ENCODE results near the gene ALDOB.

The ALDOB gene

GRCh38 chr9:101435601-101436079 lies at the start of gene ALDOB:
ALDOB (minus strand) TSS chr9:101435774; CDS start chr9:101430887, 4,887 bp downstream.
- DNase-seq (ENCODE audit: extremely low read depth in 1 of 2, low read depth in 1 of 2), result no peak

GRCh38 chr9:101484046-101484445 lies 48.5 kb upstream of the ALDOB start:
- no peak for DNase-seq (ENCODE audit: extremely low read depth in 1 of 2, low read depth in 1 of 2)

- DNase-seq (ENCODE audit: extremely low read depth in 1 of 2, low read depth in 1 of 2), result no peak
These were observed 45.7 kb upstream of the ALDOB start for GRCh38 chr9:101481261-101481660.

DNA sequence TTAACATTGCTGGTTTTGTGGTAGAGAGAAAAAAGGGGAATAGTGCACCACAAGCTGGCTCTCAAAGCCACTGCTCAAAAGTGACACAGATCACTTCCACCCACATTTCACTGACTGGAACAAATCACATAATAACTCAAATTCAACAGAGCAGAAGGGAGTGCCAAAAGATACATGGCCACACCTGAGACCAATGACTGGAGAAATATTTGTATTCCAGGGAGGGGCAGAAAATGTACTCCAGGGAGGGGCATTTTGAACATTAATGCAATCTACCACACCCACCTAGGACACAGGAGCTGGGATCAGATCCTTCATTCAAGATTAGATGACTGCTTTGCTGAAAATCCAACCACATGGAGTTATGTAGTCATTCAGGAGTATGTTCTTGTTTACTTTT lies 44.8 kb upstream of the ALDOB start:
- DNase-seq (ENCODE audit: extremely low read depth in 1 of 2, low read depth in 1 of 2), result no peak

- no peak for DNase-seq (ENCODE audit: extremely low read depth in 1 of 2, low read depth in 1 of 2)
These were observed 43.9 kb upstream of the ALDOB start for GRCh38 chr9:101479338-101480030.

DNA sequence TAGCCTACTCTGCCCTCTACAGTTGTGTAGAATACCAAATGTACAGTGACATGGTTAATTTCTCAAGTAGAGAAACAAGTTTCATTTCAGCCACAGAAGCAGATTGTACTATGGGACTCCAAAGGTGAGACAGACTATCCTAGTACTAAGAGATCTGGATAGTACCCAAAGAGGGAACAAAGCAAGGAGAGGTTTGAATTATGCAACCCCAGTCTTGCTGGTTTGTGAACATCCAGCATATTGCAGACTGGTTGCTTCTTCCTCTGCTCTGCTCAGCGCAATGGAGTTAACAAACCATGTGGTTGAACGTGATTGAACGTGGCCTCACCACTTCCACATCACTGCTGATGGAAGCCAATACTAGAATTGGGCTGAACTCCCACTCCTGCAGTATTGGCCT lies 43.3 kb upstream of the ALDOB start:
- DNase-seq (ENCODE audit: extremely low read depth in 1 of 2, low read depth in 1 of 2), result no peak

- DNase-seq (ENCODE audit: extremely low read depth in 1 of 2, low read depth in 1 of 2), result no peak
These were observed 42.9 kb upstream of the ALDOB start for GRCh38 chr9:101478444-101478843.

- no peak for DNase-seq (ENCODE audit: extremely low read depth in 1 of 2, low read depth in 1 of 2)
These were observed 42.2 kb upstream of the ALDOB start for GRCh38 chr9:101477736-101478135.

GRCh38 chr9:101477214-101477613 lies 41.6 kb upstream of the ALDOB start:
- no peak for DNase-seq (ENCODE audit: extremely low read depth in 1 of 2, low read depth in 1 of 2)

GRCh38 chr9:101476576-101477208 lies 41.1 kb upstream of the ALDOB start:
- DNase-seq (ENCODE audit: extremely low read depth in 1 of 2, low read depth in 1 of 2), result no peak

- no peak for DNase-seq (ENCODE audit: extremely low read depth in 1 of 2, low read depth in 1 of 2)
These were observed 37.3 kb upstream of the ALDOB start for GRCh38 chr9:101472891-101473290.

DNA sequence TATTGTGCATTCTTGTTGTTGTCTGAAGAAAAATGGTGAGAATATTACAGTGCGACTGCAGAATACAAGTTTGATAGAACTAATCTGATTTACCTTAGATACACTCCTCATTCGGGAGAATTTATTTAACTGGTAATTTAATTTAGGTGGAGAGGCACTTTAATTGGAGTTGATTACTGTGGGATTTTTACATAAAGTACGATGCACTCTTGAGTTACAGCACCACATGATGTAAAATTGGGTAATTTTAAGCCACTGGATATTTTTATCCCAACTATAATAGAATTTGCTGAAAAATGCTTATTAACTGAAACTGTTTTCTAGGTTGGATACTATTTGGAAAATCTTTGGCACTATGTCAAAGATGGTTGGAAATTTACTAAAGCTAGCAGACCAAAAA lies 35.4 kb upstream of the ALDOB start:
- no peak for DNase-seq (ENCODE audit: extremely low read depth in 1 of 2, low read depth in 1 of 2)

DNA sequence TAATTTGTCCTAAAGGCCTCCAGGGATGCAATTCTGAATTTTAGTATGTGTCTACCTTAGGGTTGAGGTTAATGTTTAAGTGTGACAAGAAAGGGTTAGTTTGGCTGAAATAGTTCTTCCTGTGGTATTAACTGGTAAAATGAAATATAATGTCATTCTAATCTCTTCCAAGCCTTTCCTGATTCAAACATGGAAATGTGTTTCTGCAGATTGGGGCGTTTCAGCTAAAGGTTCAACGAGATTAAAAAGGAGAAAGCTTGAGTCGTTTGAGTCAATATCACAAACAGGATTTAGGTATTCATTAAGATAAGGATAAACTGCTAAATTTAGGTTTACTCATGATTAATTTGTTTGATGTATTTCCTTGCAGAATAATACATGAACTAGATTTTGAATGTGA lies 34.4 kb upstream of the ALDOB start:
- DNase-seq (ENCODE audit: extremely low read depth in 1 of 2, low read depth in 1 of 2), result no peak

DNA sequence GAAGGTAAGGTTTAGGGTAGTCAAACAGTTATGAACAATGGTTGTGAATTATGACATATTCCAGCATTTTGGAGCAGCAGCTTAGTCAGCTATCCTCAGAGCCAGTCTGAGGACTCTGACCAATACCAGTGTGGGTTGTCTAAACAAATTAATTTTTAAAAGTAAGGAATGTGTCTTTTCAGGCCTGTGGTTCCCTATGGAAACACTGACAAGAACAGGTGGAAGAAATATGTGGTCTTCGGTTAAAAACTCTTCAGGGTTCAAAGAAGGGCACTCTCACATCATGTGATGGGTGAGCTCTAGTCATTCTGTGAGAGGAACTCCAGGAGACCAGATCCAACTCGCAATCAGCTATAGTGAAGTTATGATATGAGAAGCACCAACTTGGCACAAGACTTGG lies 33.5 kb upstream of the ALDOB start:
- no peak for DNase-seq (ENCODE audit: extremely low read depth in 1 of 2, low read depth in 1 of 2)

- DNase-seq (ENCODE audit: extremely low read depth in 1 of 2, low read depth in 1 of 2), result no peak
These were observed 32.5 kb upstream of the ALDOB start for GRCh38 chr9:101468116-101468515.

DNA sequence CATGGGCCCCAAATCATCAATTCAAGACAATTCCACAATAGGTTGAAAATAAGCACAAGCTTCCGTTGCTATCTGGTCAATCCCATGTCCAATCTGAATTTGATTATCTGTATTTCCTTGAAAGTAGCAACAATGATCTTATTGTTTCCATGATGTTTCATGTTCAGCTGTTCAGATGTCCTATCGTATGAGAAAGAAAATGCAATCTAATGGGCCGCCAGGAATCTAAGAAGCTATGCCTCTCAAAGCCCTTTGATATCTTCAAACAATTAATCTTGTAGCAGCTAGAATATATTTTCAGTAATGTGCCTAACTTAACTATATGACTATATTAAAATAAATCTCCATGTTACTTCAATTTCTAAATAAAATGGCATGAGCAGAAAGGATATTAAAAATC lies 32.1 kb upstream of the ALDOB start:
- DNase-seq (ENCODE audit: extremely low read depth in 1 of 2, low read depth in 1 of 2), result no peak

DNA sequence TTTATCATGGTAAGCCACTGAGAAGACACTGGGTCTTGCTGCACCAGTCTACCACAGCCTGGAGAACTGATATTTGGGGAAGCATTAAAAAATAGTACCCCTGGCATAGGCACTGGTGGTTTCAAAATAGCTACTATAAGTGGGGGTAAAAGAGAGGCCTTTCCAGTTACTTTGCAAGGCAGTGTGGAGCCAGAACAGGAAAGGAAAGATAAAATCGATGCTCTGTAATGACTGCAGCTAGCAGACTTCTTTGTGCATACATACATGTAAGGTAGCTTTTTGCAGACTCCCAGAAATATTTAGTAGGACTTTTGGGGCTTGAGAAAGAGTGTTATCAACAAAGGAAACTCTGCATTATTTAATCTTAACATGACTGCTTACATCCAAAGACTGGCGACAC lies 31.3 kb upstream of the ALDOB start:
- no peak for DNase-seq (ENCODE audit: extremely low read depth in 1 of 2, low read depth in 1 of 2)

DNA sequence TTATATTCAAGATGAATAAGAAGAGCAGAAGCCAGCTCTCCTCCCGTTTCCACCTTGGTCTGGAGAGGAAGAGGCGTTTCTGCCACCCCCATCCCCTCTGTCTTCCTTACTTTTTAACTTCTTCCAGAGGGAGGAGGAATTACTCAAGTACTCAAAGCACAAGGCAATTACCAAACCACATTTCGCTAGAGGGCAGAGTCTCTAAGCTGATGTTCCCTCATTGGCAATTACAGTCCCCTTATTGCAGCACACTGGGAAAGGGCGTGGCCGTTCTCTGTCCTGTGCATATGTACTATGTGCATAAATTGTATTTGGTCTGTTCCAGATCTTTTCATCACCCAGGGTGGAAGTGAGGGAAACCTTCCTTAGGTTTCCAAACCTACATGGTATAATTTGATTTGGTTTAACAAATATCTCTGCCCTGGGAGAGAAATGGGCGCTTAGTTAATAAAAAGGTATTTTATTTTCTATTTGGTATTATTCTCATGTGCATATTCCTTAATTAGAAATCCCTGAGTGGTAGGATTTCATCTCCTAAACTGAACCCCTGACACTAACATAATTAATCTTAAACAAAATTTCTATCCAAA lies 29.8 kb upstream of the ALDOB start:
- DNase-seq (ENCODE audit: extremely low read depth in 1 of 2, low read depth in 1 of 2), result no peak

DNA sequence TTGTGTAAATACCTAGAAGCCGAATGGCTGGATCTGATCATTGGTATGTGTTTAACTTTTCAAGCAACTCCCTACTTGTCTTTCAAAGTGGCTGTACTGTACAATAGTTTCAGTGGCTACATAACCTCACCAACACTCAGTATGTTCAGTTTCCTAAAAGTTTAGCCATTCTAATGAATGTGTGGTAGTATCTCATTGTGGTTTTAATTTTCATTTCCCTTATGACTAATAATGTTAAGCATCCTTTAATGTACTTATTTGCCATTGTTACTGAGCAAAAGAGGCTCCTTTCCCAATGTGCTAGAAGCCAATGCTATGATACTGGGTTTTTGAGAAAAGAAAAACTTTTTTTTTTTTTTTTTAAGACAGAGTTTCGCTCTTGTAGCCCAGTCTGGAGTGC lies 27.8 kb upstream of the ALDOB start:
- DNase-seq (ENCODE audit: extremely low read depth in 1 of 2, low read depth in 1 of 2), result no peak

DNA sequence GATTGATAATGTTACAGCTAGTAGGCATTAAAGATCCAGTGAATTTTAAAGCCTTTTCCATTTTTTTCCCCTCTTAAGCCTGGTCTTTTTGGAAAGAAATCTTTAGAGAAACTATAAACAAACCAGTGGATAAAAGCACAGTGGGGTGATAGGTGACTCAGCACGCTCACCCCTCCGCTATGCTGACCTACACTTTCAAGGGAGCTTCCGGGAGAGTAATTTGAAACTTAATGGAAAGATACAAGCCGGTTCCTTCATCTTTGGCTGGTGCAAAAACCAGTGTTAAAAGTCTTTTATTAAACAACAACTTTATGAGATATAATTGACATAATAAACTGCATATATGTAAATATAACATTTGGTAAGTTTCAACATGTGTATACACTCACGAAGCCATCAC lies 27.0 kb upstream of the ALDOB start:
- no peak for DNase-seq (ENCODE audit: extremely low read depth in 1 of 2, low read depth in 1 of 2)

DNA sequence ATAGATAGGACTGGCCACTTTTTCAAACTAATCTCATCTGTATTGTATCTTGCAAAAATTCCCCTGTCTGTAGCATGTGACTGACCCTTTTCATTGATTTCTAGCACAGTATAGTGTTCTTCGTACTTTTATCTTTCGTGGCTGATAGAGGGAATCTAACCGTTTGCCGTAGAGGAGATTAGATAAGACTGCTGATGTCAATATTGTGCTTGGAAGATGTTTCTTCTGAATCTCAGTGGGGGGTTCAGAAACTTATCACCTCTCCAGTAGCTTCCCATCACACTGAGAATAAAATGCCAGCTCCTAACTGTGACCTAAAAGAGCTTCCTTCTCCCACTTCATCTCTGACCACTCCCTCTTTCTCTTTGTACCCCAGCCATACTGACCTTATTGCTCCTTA lies 25.4 kb upstream of the ALDOB start:
- no peak for DNase-seq (ENCODE audit: extremely low read depth in 1 of 2, low read depth in 1 of 2)

GRCh38 chr9:101458963-101459631 lies 23.5 kb upstream of the ALDOB start:
- no peak for DNase-seq (ENCODE audit: extremely low read depth in 1 of 2, low read depth in 1 of 2)
